OCI-LY7 (cell line): ENCODE results near the gene PANK2. TPM values are rescaled to one million over a fixed set of nuclear protein-coding genes. Genes with fewer than 3 reads are reported as not detected.
A peak's percentile ranks its signal among the peaks of the same experiment; 100 is the strongest.
"Not testable (repeated sequence)": the region's sequence is repeated elsewhere in the genome, so short reads cannot be mapped to it uniquely, and the experiment has no call there.

Source experiments
- BruUV-seq: library from RNA; stranded (reverse); fragments of 400-500 nt; replicated peaks from 2 replicates; lab custom pipeline; 2021; lab: Mats Ljungman, UMichigan
- CTCF ChIA-PET: fragments of 300-600 bp; sonication (Branson Sonifier 250); formaldehyde crosslinking; loops from one replicate; lab custom pipeline; 2022; ENCODE audit warnings: antibody characterized with exemption; ENCODE audit not compliant: unreplicated experiment; lab: Charles Lee
- POLR2A ChIA-PET: fragments of 300-600 bp; sonication (Branson Sonifier 250); formaldehyde crosslinking; loops from one replicate; lab custom pipeline; 2022; ENCODE audit warnings: antibody characterized with exemption; lab: Charles Lee
- DNase-seq: peaks from one replicate; pipeline ENCODE4 v3.0.0-alpha.2; 2015; ENCODE audit warnings: low spot score
- H2AFZ ChIP-seq: fragments of 200-600 bp; sonication (generic), shearing (Covaris generic); 2 replicates; pipeline ENCODE4 v1.6.1; 2014; ENCODE audit warnings: mild to moderate bottlenecking, antibody characterized with exemption, low read length, moderate library complexity
- H3K27ac ChIP-seq: fragments of 200-600 bp; sonication (generic); 2 replicates; pipeline ENCODE4 v1.5.1; 2014; ENCODE audit warnings: mixed run types, low read depth, mild to moderate bottlenecking, moderate library complexity, low read length, inconsistent platforms; ENCODE audit not compliant: poor library complexity, severe bottlenecking
- H3K36me3 ChIP-seq: fragments of 200-600 bp; sonication (generic); 2 replicates; pipeline ENCODE4 v1.6.1; 2014; ENCODE audit warnings: mild to moderate bottlenecking, antibody characterized with exemption, low read length, moderate library complexity, mixed read lengths; ENCODE audit not compliant: insufficient read depth
- H3K4me1 ChIP-seq: fragments of 200-600 bp; sonication (generic); 2 replicates; pipeline ENCODE4 v1.5.1; 2014; ENCODE audit warnings: mild to moderate bottlenecking, low read length; ENCODE audit not compliant: insufficient read depth, poor library complexity, severe bottlenecking
- H3K4me2 ChIP-seq: fragments of 200-600 bp; sonication (generic); 2 replicates; pipeline ENCODE4 v1.6.1; 2014; ENCODE audit warnings: mild to moderate bottlenecking, low read length
- H3K4me3 ChIP-seq: fragments of 200-600 bp; sonication (generic); 2 replicates; pipeline ENCODE4 v1.5.1; 2014; ENCODE audit warnings: mild to moderate bottlenecking, low read depth, low read length; ENCODE audit not compliant: poor library complexity, severe bottlenecking
- H3K79me2 ChIP-seq: fragments of 200-600 bp; sonication (generic); 2 replicates; pipeline ENCODE4 v1.6.1; 2016; ENCODE audit warnings: low read depth, mild to moderate bottlenecking, low read length, moderate library complexity, mixed read lengths; ENCODE audit not compliant: insufficient read depth
- H3K9me2 ChIP-seq: fragments of 200-600 bp; sonication (generic); 2 replicates; pipeline ENCODE4 v1.6.1; 2016; ENCODE audit warnings: mild to moderate bottlenecking, low read length, mixed read lengths; ENCODE audit not compliant: insufficient read depth
- H3K9me3 ChIP-seq: fragments of 200-600 bp; sonication (generic); 2 replicates; pipeline ENCODE4 v1.6.1; 2014; ENCODE audit warnings: mild to moderate bottlenecking, mixed run types, low read length, mixed read lengths
- H4K20me1 ChIP-seq: fragments of 200-600 bp; sonication (generic); 2 replicates; pipeline ENCODE4 v1.6.1; 2014; ENCODE audit warnings: mild to moderate bottlenecking, antibody characterized with exemption, low read length, moderate library complexity, mixed read lengths; ENCODE audit not compliant: insufficient read depth
- EZH2phosphoT487 ChIP-seq: fragments of 200-600 bp; sonication (generic); IDR thresholded peaks from 2 replicates; pipeline ENCODE4 v1.6.1; 2018; ENCODE audit warnings: low read depth, borderline replicate concordance, mild to moderate bottlenecking, mixed run types, antibody characterized with exemption, low read length, moderate library complexity, mixed read lengths
- intact Hi-C: fragments of 100-400 bp; cut with micrococcal nuclease; formaldehyde crosslinking; loops from one replicate; pipeline ENCODE4 v1.10.0; 2022; ENCODE audit not compliant: unreplicated experiment
- total RNA-seq, 2 experiments: library from RNA; depleted of rRNA in 1 of 2; stranded (reverse); fragments of >200 nt in 1 of 2; shearing (Covaris generic) in 1 of 2; gene quantifications; 2 replicates each; pipeline ENCODE4 v1.2.3, GENCODE V29; 2014 to 2022
- TF ChIP-seq, protein P1 (sequence below): fragments of 200-600 bp; sonication (generic); conservative IDR thresholded peaks from 2 replicates; pipeline ENCODE4 v1.5.1; 2014; ENCODE audit warnings: mild to moderate bottlenecking, antibody characterized with exemption, low read length, moderate library complexity, mixed read lengths

PANK2 gene
- total RNA-seq, 2 experiments from 2014 or later, result 40.9 to 66.6 TPM

DNA sequence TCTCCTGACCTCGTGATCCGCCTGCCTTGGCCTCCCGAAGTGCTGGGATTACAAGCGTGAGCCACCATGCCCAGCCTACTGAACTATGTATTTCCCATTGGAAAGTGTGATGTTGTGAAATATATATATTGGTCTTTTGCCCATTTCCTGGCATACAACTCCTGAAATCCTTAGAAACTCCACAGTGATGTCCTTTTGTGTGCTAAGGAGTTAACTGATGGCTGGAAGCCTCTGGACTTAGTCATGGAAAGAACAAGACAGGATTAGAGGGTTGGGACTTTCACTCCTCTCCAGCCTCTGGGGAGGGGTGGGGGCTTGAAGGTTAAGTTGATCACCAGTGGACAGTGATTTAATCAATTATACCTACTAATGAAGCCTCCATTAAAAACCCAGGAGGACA is 7.1 kb downstream of the PANK2 start:
- peak overlapping the region; percentile 37 for H3K27ac ChIP-seq
- H3K79me2 ChIP-seq, result peaks cover 100% of the 10 kb centered on the region
- H4K20me1 ChIP-seq, result peaks cover 52% of the 10 kb centered on the region
- H3K4me3 ChIP-seq, result peak overlapping the region; percentile 52
- peaks cover 90% of the 10 kb centered on the region for H3K4me1 ChIP-seq
- H3K36me3 ChIP-seq, result peaks cover 81% of the 10 kb centered on the region
- H3K4me2 ChIP-seq, result peak overlapping the region; percentile 68
- no peaks in the 10 kb centered on the region for H3K9me3 ChIP-seq
- BruUV-seq, result no TSS peak
- no peak for DNase-seq
- intact Hi-C loops, result no loop called here
- no peaks in the 10 kb centered on the region for H3K9me2 ChIP-seq
- ChIA-PET CTCF (interaction anchor here (0.6 kb wide), 1 partner anchor 69 kb away, joined by 4 read pairs; no protein-coding TSS in a partner anchor), POLR2A (interaction anchor here (1.4 kb wide), 1 partner anchor 8 kb away, joined by 5 read pairs; no protein-coding TSS in a partner anchor)
- no peak overlapping the region for H2AFZ ChIP-seq
- TF ChIP-seq, protein P1, sequence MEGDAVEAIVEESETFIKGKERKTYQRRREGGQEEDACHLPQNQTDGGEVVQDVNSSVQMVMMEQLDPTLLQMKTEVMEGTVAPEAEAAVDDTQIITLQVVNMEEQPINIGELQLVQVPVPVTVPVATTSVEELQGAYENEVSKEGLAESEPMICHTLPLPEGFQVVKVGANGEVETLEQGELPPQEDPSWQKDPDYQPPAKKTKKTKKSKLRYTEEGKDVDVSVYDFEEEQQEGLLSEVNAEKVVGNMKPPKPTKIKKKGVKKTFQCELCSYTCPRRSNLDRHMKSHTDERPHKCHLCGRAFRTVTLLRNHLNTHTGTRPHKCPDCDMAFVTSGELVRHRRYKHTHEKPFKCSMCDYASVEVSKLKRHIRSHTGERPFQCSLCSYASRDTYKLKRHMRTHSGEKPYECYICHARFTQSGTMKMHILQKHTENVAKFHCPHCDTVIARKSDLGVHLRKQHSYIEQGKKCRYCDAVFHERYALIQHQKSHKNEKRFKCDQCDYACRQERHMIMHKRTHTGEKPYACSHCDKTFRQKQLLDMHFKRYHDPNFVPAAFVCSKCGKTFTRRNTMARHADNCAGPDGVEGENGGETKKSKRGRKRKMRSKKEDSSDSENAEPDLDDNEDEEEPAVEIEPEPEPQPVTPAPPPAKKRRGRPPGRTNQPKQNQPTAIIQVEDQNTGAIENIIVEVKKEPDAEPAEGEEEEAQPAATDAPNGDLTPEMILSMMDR, result no peak
- no peak for TF ChIP-seq EZH2phosphoT487

DNA sequence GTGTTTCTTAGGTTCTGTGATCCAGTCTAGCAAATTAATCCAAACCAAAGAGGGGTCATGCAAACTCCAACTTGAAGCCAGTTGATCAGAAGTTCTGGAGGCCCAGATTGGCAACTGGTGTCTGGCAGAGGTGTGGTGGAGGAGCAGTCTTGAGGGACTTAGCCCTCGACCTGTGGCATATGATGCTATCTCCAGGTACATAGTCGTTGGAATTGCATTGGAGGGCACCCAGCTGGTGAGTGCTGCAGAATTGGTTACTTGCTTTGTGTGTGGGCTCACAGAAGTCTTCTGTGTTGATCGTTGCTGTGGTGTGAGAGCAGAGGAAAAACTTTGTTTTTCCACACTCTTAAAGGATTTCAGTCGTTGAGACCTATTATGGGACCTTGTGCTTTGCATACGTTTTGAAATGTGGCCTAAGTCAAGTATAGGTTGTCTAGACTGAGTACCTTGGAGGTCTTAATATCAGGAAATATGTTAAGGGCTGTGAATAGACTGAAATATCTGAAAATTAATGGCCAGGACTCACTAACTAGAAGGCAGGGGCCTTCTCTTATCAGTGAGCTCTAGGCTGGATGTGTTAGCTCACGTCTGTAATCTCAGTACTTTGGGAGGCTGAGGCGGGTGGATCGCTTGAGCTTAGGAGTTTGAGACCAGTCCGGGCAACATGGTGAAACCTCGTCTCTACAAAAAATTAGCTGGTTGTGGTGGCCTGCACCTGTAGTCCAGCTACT is 7.8 kb downstream of the PANK2 start:
- H3K27ac ChIP-seq, result peak overlapping the region; percentile 37
- intact Hi-C loops, result no loop called here

DNA sequence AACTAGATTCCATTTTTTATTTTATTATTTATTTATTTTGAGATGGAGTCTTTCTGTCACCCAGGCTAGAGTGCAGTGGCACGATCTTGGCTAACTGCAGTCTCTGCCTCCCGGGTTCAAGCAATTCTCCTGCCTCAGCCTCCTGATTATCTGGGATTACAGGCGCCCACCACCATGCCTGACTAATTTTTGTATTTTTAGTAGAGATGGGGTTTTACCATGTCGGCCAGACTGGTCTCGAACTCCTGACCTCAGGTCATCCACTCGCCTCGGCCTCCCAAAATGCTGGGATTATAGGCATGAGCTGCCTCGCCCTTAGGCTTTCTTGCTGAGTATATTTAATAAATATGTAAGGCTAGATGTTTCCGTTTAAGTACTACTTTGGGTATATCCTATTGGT is 9.0 kb downstream of the PANK2 start:
- peaks cover 100% of the 10 kb centered on the region for H3K79me2 ChIP-seq
- CTCF ChIA-PET, H3K27ac ChIP-seq, DNase-seq, BruUV-seq, H3K9me2 ChIP-seq, intact Hi-C loops, H3K9me3 ChIP-seq, H3K4me3 ChIP-seq, H2AFZ ChIP-seq: not testable (repeated sequence)
- H3K4me1 ChIP-seq, result peaks cover 80% of the 10 kb centered on the region
- H3K4me2 ChIP-seq, result peak overlapping the region; percentile 68; the same call in 1 of the 2 replicates
- POLR2A ChIA-PET, result interaction anchor here (1.2 kb wide), 1 partner anchor 18 kb away, joined by 4 read pairs; no protein-coding TSS in a partner anchor
- H3K36me3 ChIP-seq, result peaks cover 62% of the 10 kb centered on the region
- H4K20me1 ChIP-seq, result peaks cover 47% of the 10 kb centered on the region

More for the DNA sequence above, 7.8 kb downstream of the PANK2 start:
- ChIA-PET CTCF (interaction anchor here (0.6 kb wide), 1 partner anchor 1060 kb away, joined by 3 read pairs; no protein-coding TSS in a partner anchor), POLR2A (interaction anchor here (1.2 to 1.4 kb wide), 2 partner anchors 9 to 19 kb away, joined by 4 to 5 read pairs; no protein-coding TSS in a partner anchor)
- BruUV-seq, result no TSS peak
- Histone ChIP-seq H3K9me3 (no peaks in the 10 kb centered on the region), H3K79me2 (peaks cover 100% of the 10 kb centered on the region), H3K4me1 (peaks cover 90% of the 10 kb centered on the region), H4K20me1 (peaks cover 52% of the 10 kb centered on the region), H3K4me3 (peak overlapping the region; percentile 52), H2AFZ (no peak overlapping the region), H3K36me3 (peaks cover 74% of the 10 kb centered on the region), H3K9me2 (no peaks in the 10 kb centered on the region), H3K4me2 (peak overlapping the region; percentile 68)
- DNase-seq, result no peak
- no peak for TF ChIP-seq EZH2phosphoT487
- TF ChIP-seq, protein P1, result no peak
